ACHN (cell line): Measurements from ENCODE around the gene ATXN7L3B.

Experiments used
- DNase-seq: peaks from one replicate; pipeline ENCODE4 v3.0.0-alpha.2; 2015
- in situ Hi-C: cut with HindIII; loops from 2 replicates; pipeline ENCODE4 v1.10.0; 2017; ENCODE audit warnings: low sequenced_read_pairs, low pct_ligation_motif_present, low pct_unique_long_range_greater_than_20kb

The ATXN7L3B gene

GRCh38 chr12:74539765-74540526 lies 2.3 kb downstream of the ATXN7L3B start:
- in situ Hi-C loops: no loop called here
- no peak for DNase-seq

DNA sequence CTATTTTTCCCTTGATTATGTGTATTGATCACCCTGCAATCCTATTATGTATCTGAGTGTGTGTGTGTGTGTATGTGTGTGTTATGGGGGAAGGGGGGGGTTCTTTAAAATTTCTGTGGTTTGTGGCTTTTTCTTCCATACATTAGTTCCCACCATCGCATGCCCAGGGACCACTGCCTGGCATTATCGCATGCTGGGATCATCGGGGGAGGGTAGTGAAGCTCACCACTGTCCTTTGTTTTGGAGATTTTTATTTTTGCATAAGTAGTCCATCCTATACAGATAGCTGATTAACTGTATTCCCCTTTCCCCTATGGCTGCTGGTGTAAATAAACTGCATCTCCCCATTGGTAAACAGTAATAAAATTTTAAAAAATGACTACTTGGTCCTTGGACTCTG lies 3.4 kb downstream of the ATXN7L3B start:
- no peak for DNase-seq
- in situ Hi-C loops: no loop called here

- no peak for DNase-seq
- in situ Hi-C loops: no loop called here
Measured at GRCh38 chr12:74547249-74547648, 9.6 kb downstream of the ATXN7L3B start.

- in situ Hi-C loops: no loop called here
- no peak for DNase-seq
Measured at GRCh38 chr12:74551291-74551690, 13.7 kb downstream of the ATXN7L3B start.

GRCh38 chr12:74552201-74552600 lies 14.6 kb downstream of the ATXN7L3B start:
- no peak for DNase-seq
- in situ Hi-C loops: no loop called here

- in situ Hi-C loops: no loop called here
- no peak for DNase-seq
Measured at GRCh38 chr12:74559728-74560127, 22.1 kb downstream of the ATXN7L3B start.

- no peak for DNase-seq
- in situ Hi-C loops: no loop called here
Measured at GRCh38 chr12:74563927-74564326, 26.3 kb downstream of the ATXN7L3B start.

GRCh38 chr12:74578486-74578885 lies 40.9 kb downstream of the ATXN7L3B start:
- in situ Hi-C loops: no loop called here
- DNase-seq: no peak

- in situ Hi-C loops: no loop called here
- DNase-seq: no peak
Measured at GRCh38 chr12:74579446-74579845, 41.8 kb downstream of the ATXN7L3B start.

- DNase-seq: no peak
- in situ Hi-C loops: no loop called here
Measured at GRCh38 chr12:74579981-74580380, 42.3 kb downstream of the ATXN7L3B start.

DNA sequence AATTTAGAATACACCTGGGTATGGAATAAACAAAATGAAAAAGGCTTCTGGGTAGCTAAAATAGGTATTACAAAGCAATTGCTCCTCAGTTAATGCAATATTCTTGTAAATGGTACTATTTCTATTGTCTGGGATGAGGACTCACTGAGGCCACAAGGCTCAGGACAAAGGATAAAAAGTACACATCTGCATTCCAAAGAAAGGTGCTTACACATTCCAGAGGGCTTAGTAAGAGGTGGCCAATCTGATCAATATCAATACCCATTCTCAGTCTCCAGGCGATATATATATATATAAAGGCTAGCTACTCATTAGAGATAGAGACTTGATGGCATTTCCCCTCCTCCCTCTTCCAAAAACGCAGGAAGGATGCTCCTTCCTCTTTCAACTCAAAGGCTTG lies 43.8 kb downstream of the ATXN7L3B start:
- in situ Hi-C loops: no loop called here

DNA sequence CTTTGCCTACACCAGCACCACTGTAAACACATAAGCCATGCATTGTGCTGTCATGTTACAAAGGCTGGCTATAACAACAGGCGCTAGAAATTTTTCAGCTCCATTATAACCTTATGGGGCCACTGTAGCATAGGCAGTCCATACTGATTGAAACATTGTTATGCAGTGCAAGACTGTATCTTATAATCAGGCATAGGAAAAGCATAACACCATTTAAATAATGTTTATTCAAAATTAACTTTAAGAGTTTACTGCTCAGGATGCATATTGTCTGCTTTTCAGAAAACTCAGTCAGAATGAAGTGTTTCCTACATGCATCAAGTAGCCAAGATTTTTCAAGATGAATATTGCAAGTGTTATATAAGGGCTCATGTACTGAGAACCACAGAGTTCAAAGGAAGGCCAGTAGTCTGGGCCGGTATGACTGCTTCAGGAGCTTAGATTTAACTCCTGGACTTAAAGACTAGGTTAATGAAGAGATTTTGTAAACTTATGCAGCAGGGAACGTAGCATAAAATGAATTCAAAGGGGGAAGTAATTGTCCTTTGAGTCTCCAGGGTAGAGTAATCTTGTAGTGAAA lies 46.9 kb downstream of the ATXN7L3B start:
- in situ Hi-C loops: no loop called here
- DNase-seq: no peak

More for the DNA sequence above, 43.8 kb downstream of the ATXN7L3B start:
- no peak for DNase-seq

DNA sequence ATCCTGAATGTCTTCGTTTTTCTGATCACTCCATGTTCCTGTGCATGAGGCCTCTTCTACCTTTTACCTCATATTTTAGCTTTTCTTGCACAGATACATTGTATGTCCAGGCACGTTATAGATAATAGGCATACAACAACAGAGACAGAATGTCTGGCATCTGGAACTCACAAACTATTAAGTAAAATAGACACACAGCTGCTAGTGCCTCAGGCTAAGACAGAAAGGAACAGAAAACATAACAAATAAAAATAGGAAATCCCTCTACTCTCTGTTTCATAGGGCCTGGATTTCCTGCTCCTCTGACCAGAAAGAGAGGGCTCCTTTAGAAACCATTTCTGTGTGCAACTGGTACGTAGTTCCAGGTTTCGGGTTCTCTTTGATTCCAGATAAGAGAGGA lies 48.6 kb downstream of the ATXN7L3B start:
- DNase-seq: no peak
- in situ Hi-C loops: no loop called here
